ENCODE results near the gene CD164L2.
"Not testable (repeated sequence)": the region's sequence is repeated elsewhere in the genome, so short reads cannot be mapped to it uniquely, and the experiment has no call there.

The CD164L2 gene

GRCh38 chr1:27394282-27394658 lies 11.1 kb upstream of the CD164L2 start:
- no peak for DNase-seq (ENCODE audit: insufficient read length, low spot score)
- TF ChIP-seq, protein P1, sequence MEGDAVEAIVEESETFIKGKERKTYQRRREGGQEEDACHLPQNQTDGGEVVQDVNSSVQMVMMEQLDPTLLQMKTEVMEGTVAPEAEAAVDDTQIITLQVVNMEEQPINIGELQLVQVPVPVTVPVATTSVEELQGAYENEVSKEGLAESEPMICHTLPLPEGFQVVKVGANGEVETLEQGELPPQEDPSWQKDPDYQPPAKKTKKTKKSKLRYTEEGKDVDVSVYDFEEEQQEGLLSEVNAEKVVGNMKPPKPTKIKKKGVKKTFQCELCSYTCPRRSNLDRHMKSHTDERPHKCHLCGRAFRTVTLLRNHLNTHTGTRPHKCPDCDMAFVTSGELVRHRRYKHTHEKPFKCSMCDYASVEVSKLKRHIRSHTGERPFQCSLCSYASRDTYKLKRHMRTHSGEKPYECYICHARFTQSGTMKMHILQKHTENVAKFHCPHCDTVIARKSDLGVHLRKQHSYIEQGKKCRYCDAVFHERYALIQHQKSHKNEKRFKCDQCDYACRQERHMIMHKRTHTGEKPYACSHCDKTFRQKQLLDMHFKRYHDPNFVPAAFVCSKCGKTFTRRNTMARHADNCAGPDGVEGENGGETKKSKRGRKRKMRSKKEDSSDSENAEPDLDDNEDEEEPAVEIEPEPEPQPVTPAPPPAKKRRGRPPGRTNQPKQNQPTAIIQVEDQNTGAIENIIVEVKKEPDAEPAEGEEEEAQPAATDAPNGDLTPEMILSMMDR (IDR thresholded peaks at IDR 0.05; ENCODE audit: insufficient read depth, missing control alignments) = no peak
- FAIRE-seq = no peak

DNA sequence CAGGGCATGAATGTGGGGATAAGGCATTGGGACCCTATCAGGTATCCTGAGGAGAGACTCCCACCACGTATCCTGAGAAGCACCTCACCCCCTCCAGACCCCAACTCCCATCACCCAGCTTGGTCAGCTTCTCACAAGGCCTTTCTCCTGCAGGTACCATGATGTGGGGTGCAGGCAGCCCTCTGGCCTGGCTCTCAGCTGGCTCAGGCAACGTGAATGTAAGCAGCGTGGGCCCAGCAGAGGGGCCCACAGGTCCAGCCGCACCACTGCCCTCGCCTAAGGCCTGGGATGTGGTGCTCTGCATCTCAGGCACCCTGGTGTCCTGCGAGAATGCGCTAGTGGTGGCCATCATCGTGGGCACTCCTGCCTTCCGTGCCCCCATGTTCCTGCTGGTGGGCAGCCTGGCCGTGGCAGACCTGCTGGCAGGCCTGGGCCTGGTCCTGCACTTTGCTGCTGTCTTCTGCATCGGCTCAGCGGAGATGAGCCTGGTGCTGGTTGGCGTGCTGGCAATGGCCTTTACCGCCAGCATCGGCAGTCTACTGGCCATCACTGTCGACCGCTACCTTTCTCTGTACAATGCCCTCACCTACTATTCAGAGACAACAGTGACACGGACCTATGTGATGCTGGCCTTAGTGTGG lies 10.6 kb upstream of the CD164L2 start:
- FAIRE-seq = no peak
- no peak for DNase-seq (ENCODE audit: insufficient read length, low spot score)
- TF ChIP-seq, protein P1 (IDR thresholded peaks at IDR 0.05; ENCODE audit: insufficient read depth, missing control alignments) = no peak

DNA sequence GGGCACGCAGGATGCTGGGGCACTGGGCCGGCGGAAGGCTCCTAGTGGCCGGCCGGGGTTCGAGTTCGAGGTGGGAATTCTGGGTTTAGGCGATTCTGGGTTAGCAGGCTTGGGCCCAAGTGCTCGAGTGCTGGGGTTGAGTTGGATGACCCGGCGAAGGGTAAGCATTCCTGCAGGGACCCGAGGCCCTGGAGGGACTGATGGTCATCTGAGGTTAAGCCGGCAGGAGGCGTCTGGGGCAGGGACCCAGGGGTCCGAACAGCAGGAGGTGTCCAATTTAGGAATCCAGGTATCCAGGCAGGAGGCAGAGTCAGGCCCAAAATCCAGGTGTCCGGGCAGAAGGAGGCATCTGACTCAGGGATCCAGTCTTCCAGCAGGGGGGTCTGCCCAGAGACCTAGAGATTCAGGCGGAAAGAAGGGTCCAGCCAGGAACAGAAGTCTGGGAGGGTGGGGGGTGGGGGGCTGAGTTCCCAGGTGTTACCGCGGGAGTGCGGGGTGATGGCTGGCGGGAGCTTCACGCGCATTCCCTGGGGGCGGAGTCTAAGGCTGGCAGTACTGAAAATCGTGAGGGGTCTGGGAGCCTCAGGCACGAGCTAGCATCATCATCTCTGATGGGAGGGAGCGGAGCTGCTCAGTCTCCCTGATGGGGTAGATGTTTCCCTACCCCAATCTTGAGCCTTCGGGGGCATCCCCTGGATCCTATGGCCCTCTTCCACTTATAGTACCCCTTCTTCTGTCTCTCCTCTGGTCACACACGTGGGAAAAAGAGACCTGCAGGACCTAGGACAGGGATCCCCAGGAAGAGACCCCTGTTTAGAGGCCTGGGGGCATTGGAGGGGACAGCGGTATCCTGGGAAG lies 9.9 kb upstream of the CD164L2 start:
- FAIRE-seq = no peak
- TF ChIP-seq, protein P1 (IDR thresholded peaks at IDR 0.05; ENCODE audit: insufficient read depth, missing control alignments) = no peak
- no peak for DNase-seq (ENCODE audit: insufficient read length, low spot score)

- FAIRE-seq (no peak), DNase-seq (ENCODE audit: insufficient read length, low spot score) (peak; percentile 86)
- TF ChIP-seq, protein P1 (IDR thresholded peaks at IDR 0.05; ENCODE audit: insufficient read depth, missing control alignments) = peak; percentile 58
These were observed 9.1 kb upstream of the CD164L2 start, which contains the start of gene GPR3 for GRCh38 chr1:27392096-27392777. GPR3 (plus strand) TSS chr1:27392622; CDS start chr1:27393799, 1,177 bp downstream.

DNA sequence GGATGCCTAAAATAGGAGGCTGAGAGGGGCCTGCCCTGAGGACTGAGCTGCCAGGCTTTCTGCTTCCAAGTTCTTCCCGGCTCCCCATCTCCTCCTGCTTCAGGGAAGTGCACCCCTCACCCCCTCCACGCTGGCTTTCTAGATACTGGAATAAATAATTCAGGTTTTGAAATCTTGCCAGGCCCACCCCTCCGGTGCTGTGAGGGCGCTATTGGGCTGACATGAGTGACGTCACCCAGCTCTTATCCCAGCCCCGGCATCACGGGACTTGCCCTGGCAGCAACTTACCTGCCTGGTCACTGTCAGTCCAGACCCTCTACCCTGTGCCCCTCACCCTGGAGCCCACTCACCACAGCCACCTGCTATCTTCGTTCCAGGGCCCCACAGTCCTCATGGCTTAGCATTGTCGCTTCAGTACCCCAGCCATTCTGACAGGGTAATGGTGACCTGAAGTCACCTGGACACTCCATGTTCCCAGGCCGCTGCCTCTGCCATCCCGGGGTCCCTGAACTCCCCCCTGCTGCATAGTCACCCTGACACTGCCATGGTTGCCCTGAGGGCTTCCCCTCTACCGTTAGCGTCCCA lies 8.5 kb upstream of the CD164L2 start:
- TF ChIP-seq, protein P1 (IDR thresholded peaks at IDR 0.05; ENCODE audit: insufficient read depth, missing control alignments) = no peak
- DNase-seq (ENCODE audit: insufficient read length, low spot score) = no peak
- no peak for FAIRE-seq

DNA sequence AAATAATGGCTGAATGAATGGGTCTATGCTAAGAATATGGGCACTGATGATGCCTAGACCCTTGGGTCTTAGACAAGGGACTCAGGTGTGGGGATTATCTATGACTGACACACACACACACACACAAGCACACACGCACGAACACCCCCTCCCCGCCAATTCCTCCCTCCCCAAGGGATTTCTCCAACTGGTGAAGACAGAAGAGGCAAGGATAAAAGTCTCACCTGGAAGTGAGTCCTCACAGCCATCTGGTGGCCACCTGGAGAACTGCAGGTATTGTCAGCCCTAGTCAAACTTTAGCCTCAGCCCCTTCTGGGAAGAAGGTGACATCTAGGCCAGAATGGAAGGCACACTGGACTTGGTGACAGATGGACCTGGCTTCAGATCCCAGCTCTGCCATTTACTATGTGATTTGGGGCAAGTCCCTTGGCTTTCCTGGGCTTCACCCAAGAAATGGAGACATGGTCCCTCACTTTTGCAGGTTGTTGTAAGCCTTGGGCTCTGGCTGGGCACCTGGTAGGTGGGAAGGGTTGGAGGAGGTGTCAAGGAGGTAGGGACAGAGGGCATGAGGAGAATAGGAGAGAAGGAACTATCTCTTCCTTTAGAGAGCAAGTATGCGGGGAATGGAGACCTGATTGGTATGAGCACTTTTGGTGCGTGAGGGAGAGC lies 5.3 kb upstream of the CD164L2 start:
- DNase-seq (ENCODE audit: insufficient read length, low spot score) (no peak), FAIRE-seq (no peak)
- TF ChIP-seq, protein P1 (IDR thresholded peaks at IDR 0.05; ENCODE audit: insufficient read depth, missing control alignments) = peak; percentile 83

DNA sequence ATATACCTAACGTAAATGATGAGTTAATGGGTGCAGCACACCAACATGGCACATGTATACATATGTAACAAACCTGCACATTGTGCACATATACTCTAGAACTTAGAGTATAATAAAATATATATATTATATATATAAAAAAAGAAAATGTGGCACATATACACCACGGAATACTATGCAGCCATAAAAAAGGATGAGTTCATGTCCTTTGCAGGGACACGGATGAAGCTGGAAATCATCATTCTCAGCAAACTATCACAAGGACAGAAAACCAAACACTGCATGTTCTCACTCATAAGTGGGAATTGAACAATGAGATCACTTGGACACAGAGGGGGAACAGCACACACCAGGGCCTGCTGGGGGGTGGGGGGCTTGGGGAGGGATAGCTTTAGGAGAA lies 1.7 kb upstream of the CD164L2 start:
- FAIRE-seq; DNase-seq (ENCODE audit: insufficient read length, low spot score): not testable (repeated sequence)

Data from D721Med (cell line).